ENCODE results near the gene SCUBE2.

The SCUBE2 gene

GRCh38 chr11:9091044-9091922 is at the start of gene SCUBE2:
Gene SCUBE2, minus strand, starts transcription at chr11:9091599. Its CDS starts 71 bp downstream, at chr11:9091528.
- no peak for DNase-seq

DNA sequence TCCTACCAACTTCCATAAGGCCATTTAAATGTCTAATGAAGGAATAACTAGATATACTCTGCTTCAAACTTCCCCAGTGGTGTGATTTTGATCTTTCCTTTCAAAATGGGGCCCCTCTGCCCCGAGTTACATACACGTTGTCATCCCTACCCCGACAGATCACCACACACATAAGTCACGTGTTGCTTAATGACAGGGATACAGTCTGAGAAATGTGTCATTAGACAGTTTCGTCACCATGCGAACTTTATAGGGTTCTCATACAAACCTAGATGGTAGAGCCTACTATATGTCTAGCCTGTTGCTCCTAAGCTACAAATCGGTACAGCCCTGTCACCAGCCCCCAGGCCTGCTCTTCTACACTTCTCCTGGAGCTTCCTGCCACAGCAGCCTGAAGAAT is 49.8 kb upstream of the SCUBE2 start:
- no peak for DNase-seq

DNA sequence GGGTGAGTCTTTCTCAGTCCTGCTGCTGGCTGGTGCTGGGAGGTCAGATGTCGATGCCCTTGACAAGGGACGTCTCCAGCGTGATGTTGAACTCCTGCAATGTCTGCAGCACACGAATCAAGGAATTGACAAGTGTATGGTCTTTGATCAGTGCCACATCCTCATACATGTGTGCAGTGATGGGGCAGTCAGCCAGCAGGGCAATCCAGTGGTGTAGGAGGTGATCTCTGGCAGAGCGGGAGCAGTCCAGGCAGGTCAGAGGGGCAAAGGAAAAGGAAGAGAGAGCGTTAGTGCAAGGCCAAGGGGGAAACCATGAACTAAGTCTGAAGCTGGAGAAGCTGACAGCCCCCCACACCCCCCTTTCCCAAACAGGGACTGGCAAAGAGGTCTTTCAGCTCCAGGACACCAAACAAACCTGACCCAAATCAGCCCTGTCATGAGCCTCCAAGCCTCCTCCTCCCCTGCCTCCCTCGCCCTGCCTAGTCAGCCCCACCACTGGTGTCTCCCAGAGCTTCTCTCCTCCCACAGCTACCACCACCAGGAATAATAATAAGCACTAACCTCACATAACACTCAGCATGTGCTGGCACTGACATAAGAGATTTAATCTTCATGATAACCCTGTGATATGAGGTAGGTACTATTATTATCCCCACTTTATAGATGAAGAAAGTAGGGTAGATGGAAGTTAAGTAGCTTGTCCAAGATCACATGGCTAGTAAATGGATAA is 48.4 kb upstream of the SCUBE2 start:
- DNase-seq: peak; percentile 34

DNA sequence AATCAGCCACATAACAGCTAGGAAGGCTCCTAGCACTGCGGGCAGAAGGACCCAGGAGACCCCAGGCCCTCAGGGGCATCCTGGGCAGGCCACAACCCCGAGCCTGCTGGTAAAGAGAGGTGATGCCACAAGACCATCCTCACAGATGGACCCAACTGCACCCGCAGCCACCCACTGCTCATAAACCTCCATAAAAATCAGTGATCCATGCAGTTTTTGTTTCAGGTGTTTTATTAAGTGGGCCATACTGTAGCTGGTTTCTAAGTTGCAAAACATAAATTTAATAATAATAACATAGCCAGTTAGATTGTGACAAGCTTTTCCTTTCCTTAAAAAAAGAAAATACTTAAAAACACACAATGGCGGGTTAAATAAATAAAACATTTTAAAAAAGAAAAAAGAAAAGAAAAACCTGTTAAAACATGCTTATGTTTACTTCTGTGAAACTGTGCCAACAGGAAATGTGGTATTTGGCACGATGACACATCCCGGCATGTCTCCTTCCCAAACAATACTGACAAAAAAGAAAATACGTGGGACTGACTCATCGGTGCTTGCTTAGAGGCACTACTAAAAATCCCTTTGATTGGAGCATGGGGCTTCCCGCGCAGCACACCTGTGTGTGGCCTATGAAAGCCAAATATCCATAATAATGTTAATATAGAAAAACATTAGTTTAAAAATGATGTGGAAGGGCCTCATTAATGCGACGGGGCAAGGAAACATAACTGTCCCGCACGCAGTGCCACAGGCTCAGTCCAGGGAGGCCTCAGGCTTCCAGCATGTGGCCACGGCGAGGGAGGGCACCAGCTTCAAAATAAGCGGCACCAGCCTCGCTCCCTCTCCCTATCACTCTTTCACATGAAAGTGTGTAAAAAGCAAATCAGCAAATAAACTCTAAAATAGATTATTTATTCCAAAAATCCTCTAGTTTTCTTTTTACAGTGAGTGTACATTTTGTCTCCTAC is 47.5 kb upstream of the SCUBE2 start:
- DNase-seq: peak; percentile 98

DNA sequence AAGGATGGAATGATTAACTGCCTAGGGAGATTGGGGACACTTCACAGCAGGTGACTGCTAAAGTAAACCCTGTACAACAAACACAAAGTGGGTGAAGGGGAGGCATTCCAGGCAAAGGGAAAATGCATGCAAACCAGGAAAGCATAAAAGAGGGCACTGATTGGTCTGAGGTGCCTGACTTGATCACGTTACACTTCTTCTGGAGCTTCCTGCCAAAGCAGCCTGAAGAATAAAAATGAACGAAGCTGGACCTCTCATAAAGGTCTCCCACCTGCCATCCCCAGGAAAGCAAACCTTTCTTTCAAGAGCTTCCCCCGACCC is 46.7 kb upstream of the SCUBE2 start:
- peak; percentile 96 for DNase-seq

DNA sequence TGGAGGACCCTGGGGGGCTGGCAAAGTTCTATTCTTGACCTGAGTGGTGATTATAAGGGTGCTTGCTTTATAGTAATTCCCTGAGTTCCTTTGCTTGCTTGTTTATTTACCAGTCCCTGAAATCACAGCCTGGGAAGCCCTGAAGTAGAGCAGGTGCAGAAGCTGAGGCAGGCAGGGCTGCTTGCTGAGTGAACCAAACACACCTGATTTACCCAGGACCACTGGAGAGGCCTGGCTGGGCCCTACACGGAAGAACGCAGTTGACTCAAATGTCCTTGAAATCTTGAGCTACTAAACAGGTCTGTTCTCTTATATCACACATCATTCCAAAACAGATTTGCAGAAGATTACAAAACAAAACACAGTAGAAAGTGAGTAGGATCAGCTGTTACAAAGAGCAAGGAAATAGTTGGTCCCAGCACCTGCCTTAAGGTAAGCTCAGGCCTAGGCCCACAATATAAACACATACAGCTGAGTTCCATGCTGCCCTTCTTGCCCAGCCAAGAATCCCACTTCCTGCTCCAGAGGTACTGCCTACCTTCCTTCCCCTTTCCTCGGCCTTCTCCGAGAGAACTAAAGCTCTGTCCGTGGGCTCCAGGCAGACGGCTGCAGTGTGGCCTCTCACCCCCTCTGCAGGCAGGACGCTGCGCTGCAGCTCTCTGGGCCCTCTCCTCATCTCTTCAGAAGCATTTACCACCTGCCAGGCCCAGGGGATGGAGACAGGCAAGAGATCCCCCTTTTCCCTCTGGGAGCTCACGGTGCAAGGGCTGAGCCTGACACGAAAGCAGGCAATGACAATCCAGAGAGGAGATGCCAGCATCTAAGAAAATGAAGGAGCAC is 46.1 kb upstream of the SCUBE2 start:
- peak; percentile 96 for DNase-seq

DNA sequence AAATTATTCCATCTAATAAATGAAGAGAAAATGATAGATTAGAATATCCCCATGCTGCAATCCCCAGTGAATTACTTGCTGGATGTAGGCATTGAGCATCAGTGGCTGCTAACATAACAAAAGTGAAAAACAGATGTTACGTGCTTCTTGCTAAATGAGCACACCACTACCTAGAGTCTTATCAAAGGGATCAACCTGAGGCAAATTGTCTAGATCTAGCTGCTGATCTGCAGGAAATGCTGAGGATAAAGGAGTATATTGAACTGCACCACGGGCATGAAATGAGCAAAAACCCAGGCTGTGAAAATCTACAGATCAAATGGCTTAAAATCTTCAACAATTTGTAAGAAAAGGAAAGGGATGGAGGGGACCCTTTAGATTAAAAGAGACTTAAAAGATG is 45.3 kb upstream of the SCUBE2 start:
- peak; percentile 11 for DNase-seq

DNA sequence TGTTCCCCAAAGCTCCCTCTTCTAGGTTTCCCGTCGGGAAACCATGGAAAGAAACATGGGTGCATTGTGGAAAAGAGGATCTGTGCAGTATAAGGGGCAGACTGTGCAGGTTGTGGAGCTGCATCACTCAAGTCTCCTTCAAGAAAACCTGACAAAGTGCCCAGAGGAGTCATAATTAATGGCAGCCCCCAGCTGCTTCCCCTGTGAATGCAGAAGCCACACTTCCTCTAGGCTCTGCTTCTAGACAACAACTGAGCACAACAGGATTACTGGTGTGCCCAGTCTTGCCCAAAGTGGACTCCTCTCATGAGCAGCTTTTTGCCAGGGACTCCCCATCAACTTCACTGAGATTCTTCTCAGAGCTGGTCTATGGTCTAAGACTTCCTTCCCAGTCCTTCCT is 42.6 kb upstream of the SCUBE2 start:
- no peak for DNase-seq

GRCh38 chr11:9132203-9132878 is 40.9 kb upstream of the SCUBE2 start:
- DNase-seq: no peak

DNA sequence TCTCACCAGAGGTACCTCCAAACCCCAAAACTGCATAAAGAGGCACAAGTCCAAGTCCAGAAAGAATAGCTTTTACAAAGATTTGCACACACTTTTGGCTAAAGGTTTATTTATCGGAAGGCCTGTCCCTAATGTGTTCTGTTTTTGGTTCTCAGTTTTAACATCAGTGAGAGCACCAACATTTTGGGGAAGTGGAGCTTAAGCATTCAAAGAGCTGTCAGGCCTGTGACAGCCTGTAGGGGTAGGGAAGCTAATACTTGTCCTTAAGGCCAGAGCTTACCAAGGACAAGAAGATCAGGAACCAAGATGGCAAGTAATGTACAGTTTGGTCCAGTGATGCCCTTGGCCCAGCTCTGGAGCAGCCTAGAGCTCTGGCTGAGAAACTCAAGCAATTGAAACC is 38.9 kb upstream of the SCUBE2 start:
- DNase-seq: no peak

DNA sequence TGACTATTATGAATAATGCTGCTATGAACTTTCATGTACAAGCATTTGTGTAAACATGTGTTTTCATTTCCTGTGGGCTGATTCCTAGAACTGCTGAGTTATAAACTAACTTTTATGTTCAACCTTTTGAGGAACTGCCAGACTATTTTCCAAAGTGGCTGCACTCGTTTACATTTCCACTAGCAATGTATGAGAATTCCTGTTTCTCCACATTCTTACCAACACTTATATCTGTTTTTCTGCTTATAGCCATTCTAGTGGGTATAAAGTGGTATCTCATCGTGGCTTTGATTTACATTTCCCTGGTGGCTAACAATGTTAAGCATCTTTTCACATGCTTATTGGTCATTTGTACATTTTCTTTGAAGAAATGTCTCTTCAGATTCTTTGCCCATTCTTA is 35.2 kb upstream of the SCUBE2 start:
- no peak for DNase-seq

DNA sequence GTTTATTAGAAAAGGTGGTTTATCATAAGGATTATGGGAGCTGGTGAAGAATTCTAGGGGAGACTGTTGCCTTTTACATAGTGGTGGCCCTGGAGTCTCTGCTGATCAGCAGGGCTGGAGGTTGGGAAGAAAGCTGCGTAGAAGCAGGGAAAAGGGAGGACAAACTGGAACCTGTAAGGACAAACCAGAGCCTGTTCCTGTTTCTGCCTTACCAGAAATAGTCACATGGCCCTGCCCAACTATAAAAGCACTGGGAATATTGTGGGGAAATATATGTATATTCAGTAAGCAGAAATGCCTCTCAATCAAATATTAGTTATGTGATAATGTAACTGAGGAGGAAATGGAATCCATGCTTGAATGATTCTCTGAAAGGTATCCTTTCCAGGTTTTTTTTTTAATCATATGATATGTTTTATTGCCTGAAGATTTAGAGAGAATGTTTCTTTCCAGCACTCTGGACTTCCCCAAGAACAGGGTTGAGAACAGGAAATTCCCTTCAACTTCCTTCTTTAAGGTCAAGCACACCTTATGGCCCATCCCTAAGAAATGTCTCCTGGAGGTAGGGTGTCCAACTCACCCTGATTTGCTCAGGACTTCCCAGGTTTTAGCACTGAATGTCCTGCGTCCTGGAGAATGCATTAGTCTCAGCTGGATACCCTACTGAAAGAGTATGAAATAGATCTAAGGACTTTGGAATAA is 33.9 kb upstream of the SCUBE2 start:
- DNase-seq: no peak

GRCh38 chr11:9123595-9124304 is 32.4 kb upstream of the SCUBE2 start:
- DNase-seq: no peak

GRCh38 chr11:9121469-9121796 is 30.0 kb upstream of the SCUBE2 start:
- DNase-seq: no peak

DNA sequence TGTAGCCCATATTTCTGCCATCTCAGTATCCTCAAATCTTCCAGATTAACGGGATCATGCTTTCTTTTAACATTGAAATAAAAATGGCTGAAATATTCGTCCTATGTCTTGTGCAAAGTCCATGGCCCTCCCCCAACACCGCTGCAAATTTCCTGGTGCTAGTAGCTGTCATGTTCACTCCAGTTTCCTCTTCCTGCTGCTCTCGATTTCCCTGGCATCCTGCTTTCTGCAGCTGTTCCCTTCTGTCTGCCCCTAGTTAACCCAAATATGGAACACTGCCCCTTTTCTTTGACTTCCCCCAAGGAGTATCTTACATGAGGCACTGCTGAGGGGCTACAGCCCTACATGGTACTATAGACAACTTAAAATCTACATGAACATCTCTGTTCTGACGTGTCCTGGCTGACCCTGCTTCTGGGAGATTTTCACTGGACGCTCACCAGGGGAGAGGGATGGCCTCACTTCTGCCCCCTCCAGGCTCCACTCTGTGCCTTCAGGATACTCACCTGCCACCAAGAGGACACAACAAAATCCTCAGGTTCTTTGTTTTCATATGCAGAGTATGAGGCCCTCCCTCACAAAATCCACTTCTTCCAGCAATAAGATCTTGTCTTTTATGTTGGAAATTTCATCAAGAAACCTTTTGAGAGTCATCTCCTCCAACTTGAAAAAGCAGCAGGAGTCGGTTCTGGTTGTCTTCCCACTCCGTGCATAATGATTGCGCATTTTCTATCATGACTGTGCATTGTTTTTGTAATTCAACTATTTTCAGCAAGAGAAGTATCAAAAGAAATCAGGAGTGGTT is 29.5 kb upstream of the SCUBE2 start:
- DNase-seq: no peak

- DNase-seq: no peak
These were observed 26.9 kb upstream of the SCUBE2 start for GRCh38 chr11:9118277-9118676.

- DNase-seq: no peak
These were observed 20.7 kb upstream of the SCUBE2 start for GRCh38 chr11:9112075-9112474.

DNA sequence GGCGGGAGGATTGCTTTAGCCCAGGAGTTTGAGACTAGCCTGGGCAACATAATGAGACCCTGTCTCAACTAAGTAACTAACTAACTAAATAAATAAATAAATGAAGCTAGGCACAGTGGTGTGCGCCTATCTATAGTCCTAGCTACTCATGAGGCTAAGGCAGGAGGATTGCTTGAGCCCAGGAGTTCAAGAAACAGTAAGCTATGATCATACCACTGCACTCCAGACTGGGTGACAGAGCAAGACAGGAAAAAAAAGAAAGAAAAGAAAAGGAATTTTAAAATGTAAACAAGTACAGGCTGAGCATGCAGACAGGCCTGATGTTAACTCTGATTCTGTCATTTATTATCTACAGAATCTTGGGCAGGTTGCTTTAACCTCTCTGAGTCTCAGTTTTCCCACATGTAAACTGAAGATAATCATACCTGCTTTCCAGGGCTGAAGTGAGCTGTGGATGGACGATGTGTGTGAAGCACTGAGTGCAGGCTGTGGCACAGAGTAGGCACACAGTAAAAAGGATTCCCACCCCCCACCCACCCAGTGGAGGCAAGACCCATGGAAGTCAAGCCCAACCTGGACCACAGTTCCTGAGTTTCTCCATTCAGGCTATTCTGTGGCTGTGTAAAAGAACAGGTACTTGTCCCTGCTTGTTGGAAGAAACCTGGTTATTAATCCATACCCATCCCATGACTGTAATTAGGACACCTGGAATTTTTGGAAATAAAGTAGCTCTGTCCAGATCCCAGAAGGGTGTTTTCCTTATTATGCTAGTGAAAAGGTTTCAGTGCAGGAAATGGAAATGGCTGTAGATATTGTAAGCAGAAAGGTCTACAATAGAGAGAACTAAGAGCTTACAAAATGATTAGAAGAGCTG is 18.7 kb upstream of the SCUBE2 start:
- no peak for DNase-seq

DNA sequence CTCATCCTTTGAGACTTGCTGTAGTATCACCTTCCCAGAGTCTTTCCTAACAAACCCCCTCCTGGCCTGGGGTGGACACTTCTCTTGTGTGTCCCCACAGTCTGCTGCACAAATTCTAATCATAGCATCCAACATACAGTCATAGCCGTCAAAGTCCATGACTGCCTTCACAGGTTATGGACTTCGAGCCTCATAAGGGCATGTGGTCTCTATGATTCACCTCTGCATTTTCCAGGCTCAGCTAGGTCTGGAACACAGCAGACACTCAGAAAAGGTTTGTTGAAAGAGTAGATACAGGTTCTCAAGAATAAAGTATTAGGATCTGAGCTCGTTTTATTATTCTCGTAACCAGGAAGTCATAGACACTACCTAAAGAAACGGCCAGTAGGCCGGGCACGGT is 13.2 kb upstream of the SCUBE2 start:
- no peak for DNase-seq
